NCI-H2081 (cell line): ENCODE results near the gene USP25.

Experiments
- DNase-seq, 2 experiments: peaks; one replicate each; lab custom pipeline; 2025; lab: John Stamatoyannopoulos, UW

The USP25 gene

DNA sequence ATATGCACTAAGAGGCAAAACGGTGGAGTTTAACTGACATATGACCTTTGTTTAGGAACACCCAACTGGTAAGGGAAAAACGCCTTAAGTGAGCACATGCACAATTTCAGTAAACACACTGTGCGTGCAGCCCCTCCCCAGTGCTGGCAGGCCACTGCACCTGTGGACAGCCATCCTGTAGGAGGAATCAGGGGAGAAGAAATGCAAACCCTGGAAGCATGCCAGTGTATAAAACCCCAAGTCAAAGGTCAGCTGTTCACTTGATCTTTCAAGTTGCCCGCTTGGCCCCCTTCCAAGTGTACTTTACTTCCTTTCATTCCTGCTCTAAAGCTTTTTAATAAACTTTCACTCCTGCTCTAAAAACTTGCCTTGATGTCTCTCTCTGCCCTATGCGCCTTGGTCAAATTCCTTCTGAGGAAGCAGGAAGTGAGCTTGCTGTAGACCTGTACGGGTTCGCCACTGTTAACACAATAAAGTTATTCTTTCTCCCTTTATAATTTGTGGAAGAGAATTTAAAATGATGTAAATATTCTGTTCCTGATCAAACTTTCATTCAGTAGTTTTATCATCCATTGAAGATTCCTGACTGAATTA lies 31.8 kb downstream of the USP25 start:
- DNase-seq = no peak

DNA sequence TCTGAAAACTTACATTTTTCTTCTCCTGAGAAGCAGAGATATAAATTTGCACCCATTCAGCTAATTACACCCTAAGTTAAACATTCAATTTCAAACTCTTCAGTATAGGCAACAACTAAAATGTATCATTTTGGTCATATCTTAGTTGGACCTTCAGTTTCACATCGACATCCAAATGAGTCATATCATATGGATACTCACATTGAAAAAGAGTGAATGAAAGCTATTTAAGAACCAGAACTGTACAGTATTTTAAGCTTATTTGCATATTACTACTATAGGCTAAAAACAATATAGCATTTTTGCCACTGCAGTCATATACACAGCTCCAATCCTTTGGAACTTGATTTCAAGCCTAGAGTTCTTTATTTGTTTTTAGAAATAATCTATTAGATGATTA lies 33.6 kb downstream of the USP25 start:
- DNase-seq = no peak

DNA sequence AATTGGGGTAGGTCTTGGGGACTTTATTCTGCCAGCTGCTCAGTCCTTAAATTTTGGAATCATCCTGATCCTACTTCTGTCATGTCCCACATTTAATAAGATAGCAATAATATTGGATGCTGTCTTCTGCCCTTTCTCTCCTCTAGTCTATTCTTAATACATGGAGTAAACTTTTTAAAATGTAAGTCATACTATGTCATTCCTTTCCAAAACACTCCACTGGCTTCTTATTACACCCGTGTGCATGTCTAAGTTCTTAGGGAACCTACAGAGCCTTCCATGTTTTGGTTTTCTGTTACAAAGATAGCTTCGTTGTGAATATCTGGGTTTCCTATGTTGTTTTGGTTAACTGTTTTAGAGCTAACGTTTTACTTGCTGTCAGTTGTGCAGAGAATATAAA lies 35.1 kb downstream of the USP25 start:
- no peak for DNase-seq

- DNase-seq = no peak
These were observed 37.3 kb downstream of the USP25 start for GRCh38 chr21:15766952-15767603.

DNA sequence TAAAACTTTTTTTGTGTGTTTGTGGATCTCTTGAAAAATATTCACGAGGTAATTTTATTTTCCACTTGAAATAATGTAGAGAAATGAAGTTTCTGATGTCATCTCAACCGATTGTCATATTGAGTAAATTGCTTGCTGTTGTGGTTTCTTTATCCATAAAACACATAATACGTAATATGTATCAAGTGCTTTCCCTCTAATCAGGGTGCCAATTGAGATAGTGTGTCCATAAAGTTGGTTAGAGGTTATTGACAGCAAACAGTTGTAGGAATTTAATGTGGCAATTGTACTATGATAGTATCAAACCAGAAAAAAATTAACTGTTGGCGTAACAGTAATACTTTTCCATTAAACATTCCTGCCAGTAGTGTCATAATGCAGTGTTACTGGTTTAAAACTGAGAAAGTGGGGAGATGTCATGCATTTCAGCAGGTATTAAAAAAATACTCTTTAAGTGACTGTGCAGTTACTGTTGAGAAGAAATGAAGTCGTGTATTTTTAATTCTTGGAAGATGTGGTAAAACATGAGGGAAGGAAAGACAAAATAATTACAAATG lies 38.3 kb downstream of the USP25 start:
- DNase-seq = no peak

DNA sequence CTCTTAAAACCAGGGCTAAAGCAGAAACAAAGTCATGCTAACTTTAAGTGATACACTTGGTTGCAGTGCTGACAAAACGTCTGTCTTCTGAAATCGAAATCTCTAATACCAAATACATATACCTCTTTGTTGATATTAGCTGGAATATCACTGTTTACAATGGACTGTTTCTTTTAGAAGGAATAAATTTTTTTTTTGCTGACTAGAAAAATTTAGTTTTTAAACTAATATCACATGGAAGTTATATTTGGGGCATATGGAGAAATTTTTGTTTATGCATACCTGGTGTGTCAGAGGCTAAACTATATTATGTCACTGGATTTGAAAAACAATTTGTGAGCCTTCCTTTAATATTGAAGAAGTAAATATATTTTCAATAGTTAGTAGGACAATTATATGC lies 39.1 kb downstream of the USP25 start:
- DNase-seq = no peak

DNA sequence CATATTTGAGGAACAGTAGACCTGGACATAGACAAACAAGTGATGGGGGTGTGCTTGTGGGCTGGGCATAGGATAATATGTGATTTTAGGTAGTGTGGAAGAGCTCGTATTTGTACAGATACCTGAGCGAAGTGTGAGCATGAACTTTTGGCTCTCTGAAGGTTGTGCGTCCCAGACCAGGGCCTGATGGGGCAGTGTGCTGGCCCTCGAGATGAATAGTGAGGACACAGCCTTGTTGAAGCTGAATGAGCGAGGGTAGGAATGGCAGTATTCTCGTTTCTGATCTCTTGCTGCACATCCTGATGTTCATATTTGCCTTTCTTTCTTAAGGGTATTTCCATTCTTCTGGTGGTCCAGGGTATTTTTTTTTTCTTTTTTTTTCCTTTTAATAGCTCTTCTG lies 41.5 kb downstream of the USP25 start:
- no peak for DNase-seq

DNA sequence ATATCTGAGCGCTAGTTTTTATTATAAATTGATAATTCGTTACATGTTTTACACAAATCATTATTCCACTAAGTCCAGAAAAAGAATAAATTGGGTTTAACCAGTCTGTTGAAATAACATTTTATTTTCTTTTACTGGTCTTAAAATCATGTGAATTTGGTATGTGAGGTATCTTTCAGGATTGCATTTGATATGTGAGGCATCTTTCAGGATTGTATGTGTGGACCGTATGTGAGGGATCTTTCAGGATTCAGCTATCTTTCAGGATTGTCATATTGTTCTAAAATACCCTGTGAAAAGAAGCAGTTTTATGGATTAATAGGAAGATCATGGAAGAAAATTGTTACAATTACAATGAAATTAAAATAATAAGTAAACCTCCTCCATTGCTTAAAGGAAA lies 42.9 kb downstream of the USP25 start:
- no peak for DNase-seq

DNA sequence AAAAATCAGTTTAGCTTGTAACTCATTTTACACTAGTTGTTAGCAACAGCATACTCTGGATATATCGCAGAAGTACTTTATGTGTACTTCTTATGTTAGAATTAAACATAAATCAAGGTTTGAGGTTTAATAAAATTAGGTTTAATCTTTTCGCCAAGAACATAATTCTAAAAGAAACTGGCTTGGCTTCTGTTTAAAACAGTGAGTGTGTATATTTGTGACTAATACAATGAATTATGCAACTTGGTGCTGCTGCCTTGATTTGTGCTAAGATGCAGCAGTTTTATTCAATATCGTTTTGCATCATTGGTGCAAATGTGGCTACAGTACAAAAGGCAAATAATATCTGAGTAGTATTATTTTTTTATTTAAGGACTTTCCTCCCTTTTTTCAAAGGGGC lies 44.8 kb downstream of the USP25 start:
- DNase-seq = no peak

DNA sequence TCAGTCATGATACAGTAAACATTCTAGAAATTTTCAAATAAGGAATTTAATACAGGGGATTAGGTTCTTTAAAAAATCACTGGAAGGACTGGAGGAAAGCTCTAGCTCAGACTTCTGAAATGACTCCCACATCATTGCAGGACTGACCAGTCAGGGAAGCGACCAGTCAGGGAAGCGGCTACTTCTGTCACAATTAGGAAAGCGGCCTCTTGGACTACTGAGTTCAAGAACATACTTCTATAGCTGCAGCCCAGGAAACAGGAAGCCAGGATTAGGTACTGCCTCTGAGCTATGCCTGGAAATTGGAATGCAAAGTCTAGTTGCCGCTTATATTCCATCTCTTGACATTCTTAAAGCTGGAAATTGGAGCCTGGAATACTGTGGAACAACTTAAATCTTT lies 45.5 kb downstream of the USP25 start:
- no peak for DNase-seq

DNA sequence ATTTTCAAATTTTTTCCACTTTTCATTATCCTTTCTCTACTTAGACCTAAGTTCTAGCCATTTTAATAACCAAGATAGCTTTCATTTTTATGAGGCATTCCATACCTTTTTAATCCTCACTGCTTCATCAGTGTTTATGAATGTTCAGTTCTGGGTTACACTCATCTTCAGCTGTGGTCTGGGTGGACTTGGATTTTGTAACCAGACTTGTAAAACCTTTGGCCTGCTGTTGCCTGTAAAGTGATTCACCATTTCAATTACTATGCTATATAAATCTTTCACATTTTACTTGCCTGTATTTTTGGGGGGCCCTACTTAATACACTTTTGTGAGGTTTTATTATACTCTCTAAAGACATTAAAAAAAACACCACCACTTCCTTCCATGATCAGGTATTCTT lies 46.2 kb downstream of the USP25 start:
- no peak for DNase-seq

DNA sequence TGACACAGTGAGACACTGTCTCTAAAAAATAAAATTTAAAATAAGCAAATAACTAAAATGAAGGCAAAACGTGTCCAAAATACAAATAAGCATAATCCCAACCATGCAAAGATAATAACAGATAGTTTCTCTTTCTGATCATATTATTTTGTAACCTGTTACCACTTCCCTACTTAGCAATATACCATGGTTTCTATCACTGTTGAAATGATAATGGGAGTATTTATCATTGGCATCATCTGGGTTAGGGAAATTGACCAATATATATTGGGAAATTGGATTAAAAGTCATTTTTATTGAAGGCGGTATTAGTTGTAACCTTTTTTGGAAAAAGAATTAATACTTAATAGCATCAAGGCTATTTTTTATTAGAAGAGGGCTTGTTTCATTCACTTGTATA lies 47.0 kb downstream of the USP25 start:
- DNase-seq = no peak

GRCh38 chr21:15781986-15782385 lies 52.2 kb downstream of the USP25 start:
- DNase-seq = no peak

GRCh38 chr21:15788847-15789523 lies 59.2 kb downstream of the USP25 start:
- no peak for DNase-seq

GRCh38 chr21:15793109-15793508 lies 63.3 kb downstream of the USP25 start:
- DNase-seq = no peak

- DNase-seq = no peak
These were observed 63.9 kb downstream of the USP25 start for GRCh38 chr21:15793550-15794235.

DNA sequence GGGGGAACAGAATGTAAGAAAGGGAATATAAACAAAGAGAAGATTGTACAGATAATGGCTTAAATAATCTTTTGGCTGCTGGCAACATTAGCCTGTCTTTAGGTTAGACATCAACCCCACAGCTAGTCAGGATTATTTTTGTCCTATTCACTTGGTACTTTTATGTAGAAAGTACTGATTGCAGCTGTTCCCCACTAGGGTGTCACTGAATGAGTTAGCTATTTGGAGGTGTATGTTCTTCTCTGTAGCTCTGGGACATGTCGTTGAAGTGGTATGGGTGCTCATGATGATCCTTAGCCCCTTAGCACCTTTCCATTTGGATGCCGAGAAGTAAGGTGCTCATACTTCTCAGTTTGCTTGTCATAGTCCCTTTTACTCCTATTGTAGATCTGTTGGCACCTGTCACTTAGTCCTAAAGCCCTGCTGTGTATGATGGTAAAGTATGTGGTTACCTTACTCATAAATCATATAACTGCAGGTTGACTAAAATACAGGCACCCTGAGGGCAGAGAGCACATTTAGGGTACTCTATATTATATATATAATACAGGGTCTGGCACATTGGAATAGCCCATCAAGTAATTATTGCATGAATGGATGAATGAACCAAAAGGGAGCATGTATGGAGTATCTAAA lies 64.6 kb downstream of the USP25 start:
- no peak for DNase-seq

- DNase-seq = peak in 1 of 2 experiments; percentile 4
These were observed 65.8 kb downstream of the USP25 start for GRCh38 chr21:15795533-15795932.

DNA sequence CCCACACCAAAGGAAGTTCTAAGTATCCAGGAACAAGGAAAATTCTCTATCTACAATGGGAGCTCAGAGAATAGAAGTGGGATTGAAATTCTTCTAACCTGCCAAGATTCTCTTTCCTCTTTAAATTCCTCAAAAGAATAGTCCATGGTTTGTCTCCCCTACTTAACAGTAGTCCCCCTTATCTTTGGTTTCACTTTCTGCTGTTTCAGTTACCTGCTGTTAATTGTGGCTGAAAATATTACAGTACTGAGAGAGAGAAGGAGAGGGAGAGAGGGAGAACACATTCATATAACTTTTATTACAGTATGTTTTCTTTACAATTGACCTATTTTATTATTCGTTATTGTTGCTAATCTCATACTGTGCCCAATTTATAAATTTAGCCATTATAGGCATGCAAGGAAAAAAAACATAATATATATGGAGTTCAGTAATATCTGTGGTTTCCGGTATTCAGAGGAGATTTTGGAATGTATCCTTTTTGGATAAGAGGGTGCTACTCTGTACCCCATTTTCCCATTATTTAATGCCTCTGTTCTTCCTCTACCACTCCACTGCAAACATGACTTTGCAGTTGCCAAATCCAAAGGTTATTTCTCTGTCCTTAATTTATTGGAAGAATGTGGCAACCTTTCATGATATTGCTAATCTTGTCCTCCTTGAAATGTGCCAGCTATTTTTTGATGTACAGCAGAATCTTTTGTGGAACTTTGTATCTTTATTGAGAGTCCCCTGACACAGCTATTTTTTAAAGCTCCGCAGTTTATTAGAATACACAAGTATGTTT lies 68.0 kb downstream of the USP25 start:
- DNase-seq = no peak

DNA sequence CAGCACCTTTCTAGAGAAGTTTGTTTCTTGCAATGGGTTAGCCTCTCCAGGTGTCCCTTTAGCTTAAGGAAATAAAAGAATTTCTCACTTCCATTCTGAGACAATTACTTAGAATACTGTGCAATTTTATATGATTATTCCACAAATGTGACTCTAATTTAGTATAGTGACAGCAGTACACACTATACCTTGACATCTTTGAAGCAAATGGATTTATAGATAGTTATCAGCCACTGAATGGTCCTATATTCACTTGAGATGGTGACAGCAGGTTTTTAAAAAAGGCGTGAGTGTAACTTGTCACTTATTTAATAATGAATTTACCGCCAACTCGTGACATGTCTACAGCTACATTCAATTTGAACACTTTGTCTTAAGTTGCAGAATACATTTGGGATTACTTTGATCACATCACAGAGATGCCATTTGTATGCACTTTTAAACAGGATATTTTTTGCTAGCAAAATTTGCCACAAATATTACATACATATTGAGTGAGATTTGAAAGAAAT lies 71.6 kb downstream of the USP25 start:
- DNase-seq = no peak
